K562 (cell line): Measurements from ENCODE around the gene USHBP1. TPM values are rescaled to one million over a fixed set of nuclear protein-coding genes. Genes with fewer than 3 reads are reported as not detected.

Experiments used
- ARID2 ChIP-seq: fragments of 450-650 bp; IDR thresholded peaks from 2 replicates; pipeline ENCODE4 v1.6.1; 2017; ENCODE audit warnings: antibody characterized with exemption, mild to moderate bottlenecking
- BRCA1 ChIP-seq, 2 experiments: fragments of 450-650 bp in 1 of 2; sonication (generic) in 1 of 2; formaldehyde crosslinking in 1 of 2; IDR thresholded peaks; 2 replicates each; pipeline versions ENCODE4 v1.5.0 to v1.6.1; 2017 to 2020; ENCODE audit warnings: mild to moderate bottlenecking in 1 of 2, missing genetic modification reagents in 1 of 2
- CBFA2T3 ChIP-seq: fragments of 450-650 bp; IDR thresholded peaks from 2 replicates; pipeline ENCODE4 v1.6.1; 2017
- HMG20A ChIP-seq: fragments of 450-650 bp; formaldehyde crosslinking; conservative IDR thresholded peaks from 2 replicates; pipeline ENCODE4 v1.4.0; 2020; ENCODE audit warnings: mild to moderate bottlenecking, mixed read lengths
- KDM4B ChIP-seq, 2 experiments: fragments of 450-650 bp in 1 of 2; sonication (generic) in 1 of 2; IDR thresholded peaks; 2 replicates each; pipeline ENCODE4 v1.6.1; 2016 to 2017; ENCODE audit warnings: borderline replicate concordance in 2 of 2, antibody characterized with exemption in 1 of 2, low read depth in 1 of 2, mild to moderate bottlenecking in 1 of 2
- MCM7 ChIP-seq, 2 experiments: fragments of 450-650 bp; IDR thresholded peaks; 2 replicates each; pipeline ENCODE4 v1.6.1; 2016 to 2018
- PRDM10 ChIP-seq: fragments of 450-650 bp; IDR thresholded peaks from 2 replicates; pipeline ENCODE4 v1.6.1; 2018; ENCODE audit not compliant: partially characterized antibody
- PREB ChIP-seq: sonication (generic); formaldehyde crosslinking; IDR thresholded peaks from 2 replicates; pipeline ENCODE4 v1.8.1; 2023; ENCODE audit warnings: mild to moderate bottlenecking, missing genetic modification reagents
- RBFOX2 ChIP-seq: fragments of 200-400 bp; formaldehyde crosslinking; IDR thresholded peaks from 2 replicates; pipeline ENCODE4 v1.6.1; 2017; ENCODE audit warnings: low read depth, mild to moderate bottlenecking, low read length, moderate library complexity
- SMAD1 ChIP-seq: fragments of 150-350 bp; IDR thresholded peaks from 2 replicates; pipeline ENCODE4 v1.6.1; 2014; ENCODE audit warnings: low read length, low read depth; ENCODE audit not compliant: partially characterized antibody
- SPI1 ChIP-seq: IDR thresholded peaks from 2 replicates; pipeline ENCODE4 v1.6.1; 2011; ENCODE audit warnings: low read depth, low read length, control low read depth, borderline replicate concordance
- SRSF1 ChIP-seq: fragments of 200-400 bp; formaldehyde crosslinking; IDR thresholded peaks from 2 replicates; pipeline ENCODE4 v1.6.1; 2017; ENCODE audit warnings: mild to moderate bottlenecking, low read depth, low read length, moderate library complexity
- SRSF9 ChIP-seq: fragments of 200-400 bp; formaldehyde crosslinking; IDR thresholded peaks from 2 replicates; pipeline ENCODE4 v1.6.1; 2017; ENCODE audit warnings: low read depth, low read length, borderline replicate concordance
- STAT6 ChIP-seq: sonication (generic); formaldehyde crosslinking; IDR thresholded peaks from 2 replicates; pipeline ENCODE4 v1.8.1; 2023; ENCODE audit warnings: mild to moderate bottlenecking, missing genetic modification reagents
- ZFPM2 ChIP-seq: fragments of 250-450 bp; sonication (Bioruptor Pico); IDR thresholded peaks from 2 replicates; pipeline ENCODE4 v1.5.1; 2022; ENCODE audit warnings: mild to moderate bottlenecking
- ZKSCAN1 ChIP-seq: fragments of 150-350 bp; IDR thresholded peaks from 2 replicates; pipeline ENCODE4 v1.6.1; 2016; ENCODE audit warnings: low read depth, low read length
- ZNF133 ChIP-seq: fragments of 250-450 bp; sonication (Bioruptor Pico); IDR thresholded peaks from 2 replicates; pipeline ENCODE4 v1.4.0; 2020; ENCODE audit warnings: mild to moderate bottlenecking
- ZNF24 ChIP-seq: fragments of 450-650 bp; IDR thresholded peaks from 2 replicates; pipeline ENCODE4 v1.6.1; 2016
- ZNF316 ChIP-seq: fragments of 450-650 bp; IDR thresholded peaks from 2 replicates; pipeline ENCODE4 v1.6.1; 2016
- ZNF398 ChIP-seq: fragments of 250-450 bp; sonication (Bioruptor Pico); IDR thresholded peaks from 2 replicates; pipeline ENCODE4 v1.8.0; 2021; ENCODE audit warnings: moderate library complexity, mild to moderate bottlenecking, inconsistent platforms
- polyA plus RNA-seq, 8 experiments: library from polyadenylated mRNA; depleted of rRNA in 4 of 8; stranded (reverse) in 5 of 8; unstranded in 3 of 8; fragments of >200 nt; fragmentation: Nextera tagmentation in 2 of 8; fragmentation: Illumina TruSeq in 1 of 8; extraction: Ambion mirVana in 2 of 8; extraction: Trizol in 1 of 8; gene quantifications; 2 replicates each; pipeline versions ENCODE4 v1.2.1 to v1.2.3, GENCODE V29; 2011 to 2014; ENCODE audit warnings: inconsistent platforms in 1 of 8, missing spikeins in 1 of 8
- total RNA-seq, 7 experiments: library from RNA; depleted of rRNA in 6 of 7; stranded (reverse); fragments of >200 nt in 6 of 7; fragmentation: Illumina TruSeq in 2 of 7; extraction: Trizol in 2 of 7; gene quantifications; 2 replicates each; pipeline versions ENCODE4 v1.2.1 to v1.2.3, GENCODE V29; 2011 to 2021; ENCODE audit warnings: low replicate concordance in 1 of 7

USHBP1 gene
- total and polyA plus RNA-seq, 9 of the 15 experiments (the other 6 are each of a cell fraction or from before 2014, with no cell fraction given) = 0.03 to 0.10 (median 0.05) TPM; not detected in 5

- TF ChIP-seq PREB (CRISPR knock-in tag) (no peak), SPI1 (peak; percentile 67; the same call in 1 of the 2 replicates), MCM7 (IDR thresholded peaks at IDR 0.05) (no peak), STAT6 (CRISPR knock-in tag) (0 out of 2 replicates have a peak, but pooled peaks have one; percentile 35), ARID2 (no peak), ZFPM2 (CRISPR knock-in tag) (no peak), PRDM10 (peak; percentile 82), CBFA2T3 (no peak), ZNF316 (no peak), SMAD1 (no peak), ZNF24 (no peak), ZKSCAN1 (no peak), KDM4B (IDR thresholded peaks at IDR 0.05; ENCODE audit: borderline replicate concordance in 2 of 2, low read depth in 1 of 2) (no peak), HMG20A (no peak), RBFOX2 (peak; percentile 80), SRSF9 (no peak), ZNF398 (CRISPR knock-in tag) (no peak), BRCA1 (IDR thresholded peaks at IDR 0.05) (no peak), BRCA1 (CRISPR knock-in tag; IDR thresholded peaks at IDR 0.05) (no peak), ZNF133 (CRISPR knock-in tag) (no peak), SRSF1 (no peak)
These were observed 38.8 kb upstream of the USHBP1 start, which contains the start of gene ABHD8 (continued) for GRCh38 chr19:17303167-17303939.
